ENCODE data around the gene TCEANC2. TPM values are rescaled to one million over a fixed set of nuclear protein-coding genes. Genes with fewer than 3 reads are reported as not detected.

TCEANC2 gene
- total RNA-seq, 4 donors from 2014 or later, result 3.0 to 9.0 (median 5.5) TPM

DNA sequence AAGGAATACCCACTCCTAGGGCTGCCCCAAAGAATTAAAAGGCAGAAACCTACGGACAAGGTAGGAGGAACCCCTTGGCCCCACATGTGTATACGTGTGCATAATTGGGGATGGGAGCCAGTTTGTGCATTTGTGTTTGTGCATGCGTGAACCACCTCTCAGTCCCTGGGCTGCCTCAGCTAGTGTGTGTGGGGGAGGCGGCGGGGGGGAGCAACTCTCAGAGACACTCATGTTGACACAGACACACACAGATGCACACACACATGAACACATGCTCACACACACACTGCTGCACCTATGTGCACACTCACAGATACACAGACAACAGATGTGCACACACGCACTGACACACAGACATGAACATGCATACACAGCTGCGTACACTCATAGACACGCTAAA is 40.5 kb upstream of the TCEANC2 start:
- Histone ChIP-seq H3K4me1 (no peaks in the 10 kb centered on the region), H3K4me3 (no peak overlapping the region), H3K36me3 (no peaks in the 10 kb centered on the region), H3K27me3 (peaks cover 0 to 6% of the 10 kb centered on the region in 2 donors), H3K27ac (no peak overlapping the region), H3K9me3 (no peaks in the 10 kb centered on the region)
- 72 to 78% methylated on average over 6 of the region's 8 CpGs for WGBS, 2 donors
- DNase-seq (ENCODE audit: low spot score in 2 of 2), result no peak
- TF ChIP-seq CTCF (IDR thresholded peaks at IDR 0.05), result no peak
- TF ChIP-seq POLR2A (IDR thresholded peaks at IDR 0.05), result no peak
- TF ChIP-seq EP300 (IDR thresholded peaks at IDR 0.05), result no peak

DNA sequence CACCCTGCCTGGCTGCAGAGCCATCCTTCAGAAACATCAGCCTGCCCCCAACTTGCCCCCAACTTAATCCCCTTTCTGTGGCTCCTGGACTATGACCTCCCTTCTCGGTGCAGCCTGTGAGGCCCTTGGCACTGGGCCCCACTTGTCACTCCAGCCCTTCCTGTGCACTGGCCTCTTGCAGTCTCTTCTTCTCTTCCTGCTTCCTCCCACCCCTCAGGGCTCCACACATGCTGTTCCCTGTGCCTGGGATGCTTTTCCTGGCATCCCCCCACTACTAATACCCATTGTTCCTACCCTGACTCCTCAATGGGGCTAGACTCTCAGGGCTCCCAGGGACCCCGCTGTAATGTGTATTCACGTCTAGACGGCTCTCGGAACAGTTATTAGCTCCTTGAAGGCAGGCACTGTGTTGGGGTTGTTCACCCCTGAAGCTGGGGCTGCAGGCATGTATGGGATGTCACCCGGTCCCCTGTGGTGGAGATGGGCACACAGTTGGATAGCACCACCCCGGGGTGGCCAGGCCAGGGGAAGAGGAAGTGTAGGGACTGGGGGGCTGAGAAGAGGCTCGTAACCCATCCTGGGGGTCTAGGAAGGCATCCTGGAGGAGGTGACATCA is 39.9 kb upstream of the TCEANC2 start:
- H3K4me1 ChIP-seq, result no peaks in the 10 kb centered on the region
- H3K9me3 ChIP-seq, result no peaks in the 10 kb centered on the region
- WGBS, 2 donors, result 73 to 75% methylated on average over 8 of the region's 8 CpGs
- DNase-seq (ENCODE audit: low spot score in 2 of 2), result no peak
- peaks cover 0 to 6% of the 10 kb centered on the region in 2 donors for H3K27me3 ChIP-seq
- H3K4me3 ChIP-seq, result no peak overlapping the region
- H3K27ac ChIP-seq, result no peak overlapping the region
- H3K36me3 ChIP-seq, result no peaks in the 10 kb centered on the region
- TF ChIP-seq POLR2A (IDR thresholded peaks at IDR 0.05) (no peak), CTCF (IDR thresholded peaks at IDR 0.05) (no peak), EP300 (IDR thresholded peaks at IDR 0.05) (no peak)

DNA sequence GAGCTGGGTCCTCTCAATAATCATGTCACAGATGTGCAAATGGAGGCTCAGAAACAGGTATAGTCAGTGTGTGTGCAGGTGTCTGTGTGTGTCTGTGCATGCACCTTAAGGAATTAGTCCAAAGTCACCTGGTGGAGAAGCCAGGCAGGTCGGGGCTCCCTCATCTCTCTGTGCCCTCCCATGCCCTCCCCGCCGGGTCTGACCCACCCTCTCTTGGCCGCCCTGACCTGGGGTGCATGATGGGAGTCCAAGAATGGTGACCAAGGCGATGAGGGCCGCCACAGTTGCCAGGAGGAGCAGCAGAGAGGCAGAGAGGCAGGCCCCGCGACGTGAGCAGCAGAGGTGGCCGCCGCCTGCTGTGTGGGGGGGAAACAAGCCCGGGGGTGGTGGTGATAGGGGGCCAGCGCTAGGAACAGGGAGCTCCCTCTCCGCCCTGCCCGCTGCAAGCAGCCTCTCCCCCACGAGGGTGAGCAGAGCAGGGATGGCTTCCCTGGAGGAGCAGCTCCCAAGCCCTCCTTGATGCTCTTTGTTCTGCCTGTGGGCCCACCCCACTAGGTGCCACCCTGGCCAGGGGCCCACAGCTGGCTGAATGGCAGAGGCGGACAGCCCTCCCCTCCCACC is 39.3 kb upstream of the TCEANC2 start:
- Histone ChIP-seq H3K36me3 (no peaks in the 10 kb centered on the region), H3K27ac (no peak overlapping the region), H3K27me3 (peaks cover 0 to 6% of the 10 kb centered on the region in 2 donors), H3K4me1 (no peaks in the 10 kb centered on the region), H3K4me3 (no peak overlapping the region), H3K9me3 (no peaks in the 10 kb centered on the region)
- TF ChIP-seq EP300 (IDR thresholded peaks at IDR 0.05), result no peak
- no peak for TF ChIP-seq CTCF (IDR thresholded peaks at IDR 0.05)
- TF ChIP-seq POLR2A (IDR thresholded peaks at IDR 0.05), result no peak
- WGBS, 2 donors, result 52 to 53% methylated on average over 6 to 17 of the region's 17 CpGs
- no peak for DNase-seq (ENCODE audit: low spot score in 2 of 2)

DNA sequence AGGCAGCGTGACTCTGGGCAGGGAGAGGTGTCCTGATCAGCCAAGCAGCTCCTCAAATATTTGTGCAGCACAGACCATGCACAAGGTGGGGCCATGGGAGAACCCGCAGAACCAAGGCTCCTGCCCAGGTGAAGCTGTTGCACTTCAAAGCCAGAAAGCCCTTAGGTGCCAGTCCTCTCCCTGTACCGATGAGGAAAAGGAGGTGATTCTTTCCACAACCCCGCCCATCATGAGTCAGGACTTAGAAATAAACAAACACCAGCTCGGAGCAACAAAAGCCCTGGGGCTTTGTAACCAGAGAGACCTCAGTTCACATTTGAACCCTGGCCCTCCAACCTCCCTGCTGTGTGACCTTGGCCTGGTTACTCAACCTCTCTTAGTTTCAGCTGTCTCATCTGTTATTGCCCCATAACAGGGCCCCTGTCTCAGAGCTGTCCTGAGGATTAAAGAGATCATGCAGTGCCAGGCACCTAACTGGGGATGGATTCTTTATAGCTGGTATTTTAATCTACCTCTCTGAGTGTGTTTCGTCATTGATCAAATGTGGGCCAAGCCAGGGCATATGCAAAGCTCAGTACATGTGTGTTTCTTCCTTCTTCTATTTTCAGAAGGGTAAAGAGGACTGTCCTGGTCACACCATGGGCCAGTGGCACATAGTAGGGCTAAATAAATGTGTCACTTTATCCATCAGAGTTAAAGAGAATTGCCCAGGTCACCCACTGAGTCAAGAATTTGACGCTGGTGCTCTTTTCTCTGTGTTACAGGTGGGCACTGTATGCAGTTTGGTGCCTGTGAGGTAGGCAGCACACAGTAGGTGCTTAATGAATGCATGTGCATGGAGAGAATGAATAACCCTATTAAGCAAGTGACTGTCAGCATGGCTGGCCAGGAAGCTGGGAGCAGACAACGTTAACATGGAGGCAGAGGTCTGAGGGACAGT is 36.8 kb upstream of the TCEANC2 start:
- no peak for DNase-seq (ENCODE audit: low spot score in 2 of 2)
- H3K9me3 ChIP-seq, result no peaks in the 10 kb centered on the region
- TF ChIP-seq CTCF (IDR thresholded peaks at IDR 0.05) (no peak), POLR2A (IDR thresholded peaks at IDR 0.05) (no peak), EP300 (IDR thresholded peaks at IDR 0.05) (no peak)
- H3K27me3 ChIP-seq, result no peaks in the 10 kb centered on the region
- no peaks in the 10 kb centered on the region for H3K36me3 ChIP-seq
- 59 to 65% methylated on average over 8 of the region's 8 CpGs for WGBS, 2 donors
- no peaks in the 10 kb centered on the region for H3K4me1 ChIP-seq
- H3K27ac ChIP-seq, result no peak overlapping the region
- H3K4me3 ChIP-seq, result no peak overlapping the region

- Histone ChIP-seq H3K4me3 (no peak within 1 kb of the TSS), H3K36me3 (no peaks in the 10 kb centered on the region), H3K27ac (no peak within 1 kb of the TSS), H3K27me3 (no peaks in the 10 kb centered on the region), H3K4me1 (no peaks in the 10 kb centered on the region), H3K9me3 (no peaks in the 10 kb centered on the region)
- TF ChIP-seq POLR2A (IDR thresholded peaks at IDR 0.05) (no peak), CTCF (IDR thresholded peaks at IDR 0.05) (no peak), EP300 (IDR thresholded peaks at IDR 0.05) (no peak)
- WGBS, 2 donors, result 45 to 47% methylated on average over 5 to 6 of the region's 6 CpGs
- no peak for DNase-seq (ENCODE audit: low spot score in 2 of 2)
Observed at GRCh38 chr1:54017979-54018378, 35.4 kb upstream of the TCEANC2 start, which contains the start of gene LDLRAD1. Gene LDLRAD1, minus strand, starts transcription at chr1:54018186. Its CDS starts 74 bp downstream, at chr1:54018112.
